GM21447 (cell line): ENCODE data around the gene ANO10.

Experiments
- ATAC-seq: cut with Tn5 transposase; IDR thresholded peaks from one replicate; pipeline ENCODE4 v1.9.1; 2021; ENCODE audit not compliant: unreplicated experiment

ANO10 gene

GRCh38 chr3:43423639-43424038 lies 198.2 kb downstream of the ANO10 start:
- no peak for ATAC-seq

DNA sequence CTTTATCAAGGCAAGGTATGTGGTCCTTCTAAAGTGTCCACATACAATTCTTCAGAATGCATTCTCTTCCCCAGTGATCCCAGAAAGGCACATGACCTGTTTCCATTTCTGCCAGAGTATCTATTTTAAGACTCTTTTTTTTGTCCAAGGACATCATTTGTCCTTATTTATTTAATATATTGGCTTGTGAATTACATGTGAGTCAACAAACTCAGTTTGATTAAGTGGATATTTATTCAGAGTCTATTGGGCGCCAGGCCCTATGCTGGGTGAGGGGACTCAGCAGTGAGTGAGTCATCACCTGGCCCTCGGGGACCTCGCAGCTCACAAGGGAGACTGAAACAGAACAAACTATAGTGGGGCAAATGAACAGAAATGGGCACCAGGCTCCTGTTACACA lies 198.7 kb downstream of the ANO10 start:
- no peak for ATAC-seq

DNA sequence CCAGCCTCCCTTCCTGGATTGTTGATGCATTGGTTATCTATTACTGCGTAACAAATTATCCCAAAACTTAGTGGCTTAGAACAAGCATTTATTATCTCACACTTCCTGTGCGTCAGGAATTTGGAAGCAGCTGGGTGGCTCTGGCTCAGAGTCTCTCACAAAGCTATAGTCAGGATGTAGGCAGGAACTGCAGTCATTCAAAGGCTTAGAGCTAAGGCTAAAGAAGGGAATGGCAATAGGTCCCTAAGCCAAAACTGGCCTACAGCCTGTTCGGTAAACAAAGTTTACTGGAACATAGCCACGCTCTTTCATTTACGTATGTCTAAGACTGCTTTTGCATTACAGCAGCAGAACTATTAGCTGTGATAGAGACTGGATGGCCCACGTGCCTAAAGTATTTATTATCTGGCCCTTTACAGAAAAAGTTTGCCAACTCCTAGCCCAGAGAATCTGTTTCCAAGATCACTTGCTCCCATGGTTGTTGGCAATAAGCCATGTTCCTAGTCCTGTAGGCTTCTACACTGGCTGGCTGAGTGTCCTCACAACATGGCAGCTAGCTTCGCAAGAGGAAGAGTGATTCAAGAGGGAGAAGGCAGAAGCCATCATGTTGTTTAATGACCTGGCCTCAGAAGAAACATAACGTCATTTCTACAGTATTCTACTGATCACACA lies 203.1 kb downstream of the ANO10 start:
- ATAC-seq = no peak

GRCh38 chr3:43417133-43417532 lies 204.7 kb downstream of the ANO10 start:
- no peak for ATAC-seq

DNA sequence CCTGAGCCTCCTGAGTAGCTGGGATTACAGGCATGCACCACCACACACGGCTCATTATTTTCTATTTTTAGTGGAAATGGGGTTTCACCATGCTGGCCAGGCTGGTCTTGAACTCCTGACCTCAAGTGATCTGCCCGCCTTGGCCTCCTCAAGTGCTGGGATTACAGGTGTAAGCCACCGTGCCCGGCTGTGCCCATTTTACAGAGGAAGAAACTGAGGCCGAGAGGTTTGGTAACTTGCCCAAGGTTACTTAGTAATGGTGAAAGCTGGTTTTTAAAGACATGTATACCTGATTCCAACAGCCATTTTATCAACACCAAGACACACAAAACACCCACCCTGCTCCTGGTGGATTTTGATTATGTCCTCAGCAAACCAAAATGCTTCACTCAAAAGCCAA lies 206.7 kb downstream of the ANO10 start:
- ATAC-seq = no peak

DNA sequence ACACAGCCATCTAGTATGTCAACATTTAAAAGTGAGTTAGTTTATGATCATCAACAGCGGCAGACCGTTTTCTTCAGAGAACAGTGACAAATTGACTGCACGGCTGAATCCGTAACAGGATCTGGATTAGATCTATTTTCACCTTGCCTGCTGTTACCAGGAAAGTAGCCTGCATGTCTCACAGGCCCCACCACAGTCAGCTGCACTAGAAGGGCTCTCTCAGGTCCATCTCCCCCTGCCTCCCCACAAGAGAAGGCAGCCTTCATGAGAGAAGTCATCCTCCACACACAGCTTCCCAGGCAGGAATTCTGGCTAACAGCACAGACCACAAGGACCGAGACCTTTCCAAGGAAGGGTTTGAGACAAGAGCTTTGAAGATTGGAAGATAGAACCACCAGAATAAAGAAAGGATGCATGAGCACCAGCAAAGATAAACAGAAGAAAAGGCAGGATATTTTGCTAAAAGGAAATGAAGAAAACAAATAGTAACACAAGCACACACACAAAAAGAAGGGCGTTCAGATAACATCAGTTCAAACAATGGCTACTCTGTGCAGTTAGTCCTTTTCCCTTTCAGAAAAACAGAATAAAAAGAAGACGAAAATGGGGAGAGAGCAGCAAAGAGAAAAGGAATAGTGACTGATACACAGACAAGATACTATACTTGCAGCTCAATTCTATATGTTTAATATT lies 208.0 kb downstream of the ANO10 start:
- ATAC-seq = no peak

DNA sequence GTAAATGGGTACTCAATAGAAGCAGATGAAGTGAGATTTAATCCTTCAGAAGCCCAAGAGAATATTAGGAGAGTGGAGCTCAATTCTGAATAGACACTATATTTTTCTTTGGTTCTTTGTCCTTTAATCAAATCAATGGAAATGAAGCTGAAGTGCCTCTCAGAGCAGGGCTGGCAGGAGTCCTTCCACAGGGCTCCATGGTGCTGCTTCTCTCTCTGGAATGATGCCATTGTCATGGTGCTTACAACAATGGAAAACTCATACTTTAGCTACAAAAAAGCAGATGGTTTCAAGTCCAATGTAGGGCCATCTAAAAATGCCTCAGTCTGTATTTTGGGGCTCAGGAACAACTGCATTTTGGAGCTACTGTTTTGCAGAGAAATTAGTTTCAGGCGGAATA lies 210.4 kb downstream of the ANO10 start:
- no peak for ATAC-seq

DNA sequence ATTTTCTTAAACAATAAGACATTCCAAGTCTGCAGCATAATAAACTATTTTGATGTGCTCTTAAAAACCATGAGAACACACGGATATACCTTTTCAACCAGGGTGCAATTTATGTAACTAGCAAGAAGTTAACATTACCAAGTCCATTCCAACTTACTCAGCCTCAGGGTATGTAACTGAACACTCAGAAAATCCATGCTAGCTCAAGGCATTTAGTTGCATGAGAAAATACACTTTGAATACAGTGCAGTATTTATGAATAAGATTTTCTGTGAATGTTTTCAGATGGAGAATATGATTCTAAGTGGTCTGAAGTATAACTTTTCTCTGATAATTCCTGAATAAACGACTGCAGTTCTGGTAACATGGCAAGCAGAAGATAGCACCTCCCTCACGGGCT lies 211.2 kb downstream of the ANO10 start:
- ATAC-seq = no peak

- no peak for ATAC-seq
These were observed 212.3 kb downstream of the ANO10 start for GRCh38 chr3:43409506-43409905.

GRCh38 chr3:43406643-43407023 lies 215.2 kb downstream of the ANO10 start:
- no peak for ATAC-seq

DNA sequence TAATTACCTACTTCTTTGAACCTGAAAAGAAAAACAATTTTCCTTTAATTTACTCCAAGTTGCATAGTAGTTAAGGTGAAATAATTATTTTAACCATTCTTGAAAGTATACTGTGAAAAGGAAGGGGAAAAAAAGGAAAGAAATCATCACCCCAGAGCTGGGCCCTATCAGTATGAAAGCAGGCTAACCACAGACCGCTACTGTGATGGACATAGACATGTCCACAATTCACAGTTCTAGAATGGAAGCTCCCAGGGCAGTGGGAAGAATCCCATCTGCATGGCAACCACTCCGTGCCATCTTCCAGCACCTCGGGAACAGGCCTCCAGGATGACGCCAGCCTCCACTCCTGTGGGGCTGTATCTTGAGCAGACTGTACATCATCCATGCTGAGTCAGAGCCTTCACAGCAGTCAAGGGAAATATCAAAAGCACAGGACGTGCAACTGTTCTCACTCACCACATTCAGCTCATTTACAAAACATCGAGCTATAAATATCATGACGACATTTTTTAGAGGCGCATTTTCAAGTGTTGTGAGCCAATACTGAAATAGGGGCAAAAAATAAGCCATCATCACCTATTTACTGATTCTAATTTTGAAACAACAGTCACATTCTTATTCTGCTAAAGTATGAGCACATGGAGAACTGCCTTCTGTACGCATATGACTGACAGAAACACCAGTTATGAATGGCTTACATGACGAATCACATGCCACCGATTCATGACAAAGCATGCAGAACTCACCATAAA lies 215.7 kb downstream of the ANO10 start:
- no peak for ATAC-seq

GRCh38 chr3:43400781-43401730 lies 220.8 kb downstream of the ANO10 start:
- ATAC-seq = no peak

DNA sequence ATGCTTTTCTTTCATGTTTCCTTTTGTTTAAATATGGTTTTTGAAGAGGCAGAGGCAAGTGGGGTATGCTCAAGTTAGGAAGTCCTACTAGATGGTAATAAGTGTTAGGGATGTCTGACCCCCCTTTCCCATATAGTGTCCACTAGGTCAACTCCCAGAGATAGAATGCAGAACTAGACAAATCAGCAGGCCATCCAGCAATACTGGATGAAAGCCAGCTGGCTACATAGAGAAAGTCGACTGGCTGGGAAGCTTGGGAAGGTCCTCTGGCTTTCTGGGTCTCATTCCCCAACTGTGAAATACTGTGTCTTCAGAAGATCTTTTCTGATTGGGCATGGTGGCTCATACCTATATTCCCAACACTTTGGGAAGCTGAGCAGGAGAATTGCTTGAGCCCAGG lies 221.6 kb downstream of the ANO10 start:
- ATAC-seq = no peak

GRCh38 chr3:43399034-43399433 lies 222.8 kb downstream of the ANO10 start:
- no peak for ATAC-seq

DNA sequence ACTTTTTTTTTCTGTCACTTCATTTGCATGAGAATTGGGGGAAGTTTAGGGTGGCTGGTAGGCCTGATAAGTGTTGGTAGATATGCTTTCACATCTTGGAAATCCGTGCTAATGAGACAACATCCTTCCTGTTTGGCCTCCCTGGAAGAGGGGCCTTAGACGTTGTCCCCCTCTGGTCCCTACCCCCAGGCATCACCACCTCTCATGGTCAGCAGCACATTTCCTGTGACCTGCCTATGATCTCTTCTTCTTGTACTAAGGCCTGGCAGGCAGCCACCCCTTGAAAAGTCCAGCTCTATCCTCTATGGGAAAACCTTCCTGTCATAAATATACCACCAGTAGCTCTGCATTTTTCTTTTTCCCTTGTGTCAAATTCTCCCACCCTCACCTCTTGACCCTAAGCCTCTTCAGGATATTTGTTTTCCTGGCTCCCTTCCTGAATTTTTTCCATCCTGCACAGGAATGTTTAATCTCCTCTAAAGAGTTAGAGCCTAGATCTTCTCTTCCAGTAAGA lies 227.7 kb downstream of the ANO10 start:
- ATAC-seq = no peak

DNA sequence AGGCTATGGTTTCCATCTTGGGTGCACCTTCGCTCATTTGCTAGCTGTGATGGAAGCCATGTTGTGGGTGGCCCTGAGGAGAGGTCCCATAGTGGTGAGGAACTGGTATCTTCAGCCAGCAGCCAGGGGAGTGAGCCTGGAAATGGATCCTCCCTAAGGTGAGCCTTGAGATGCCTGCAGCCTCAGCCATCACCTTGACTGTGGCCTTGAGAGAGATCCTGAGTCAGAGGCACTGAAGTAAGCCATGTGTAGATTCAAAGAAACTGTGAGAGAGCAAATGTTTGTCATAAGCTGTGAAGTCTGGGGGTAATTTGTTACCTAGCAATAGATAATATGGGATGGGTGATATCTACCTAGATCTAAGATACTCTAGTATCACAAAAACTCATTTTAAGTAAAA lies 230.2 kb downstream of the ANO10 start:
- ATAC-seq = no peak

DNA sequence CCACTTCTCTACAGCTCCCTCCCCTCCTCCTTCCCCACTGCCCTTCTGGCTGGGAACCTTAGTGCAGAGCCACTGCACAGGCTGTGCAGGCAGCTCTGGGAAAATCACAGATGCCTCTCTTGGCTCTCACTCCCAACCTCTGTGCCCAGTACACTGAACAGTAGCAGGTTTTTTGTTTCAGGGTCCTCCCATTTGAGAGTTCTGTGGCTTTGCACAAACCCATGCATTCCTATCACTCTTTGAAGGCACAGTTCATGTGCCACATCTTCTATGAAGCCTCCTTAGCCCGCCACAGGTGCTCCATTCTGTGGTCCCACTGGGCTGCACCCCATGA lies 231.6 kb downstream of the ANO10 start:
- no peak for ATAC-seq

GRCh38 chr3:43389388-43390254 lies 232.2 kb downstream of the ANO10 start:
- peak; percentile 77 for ATAC-seq

DNA sequence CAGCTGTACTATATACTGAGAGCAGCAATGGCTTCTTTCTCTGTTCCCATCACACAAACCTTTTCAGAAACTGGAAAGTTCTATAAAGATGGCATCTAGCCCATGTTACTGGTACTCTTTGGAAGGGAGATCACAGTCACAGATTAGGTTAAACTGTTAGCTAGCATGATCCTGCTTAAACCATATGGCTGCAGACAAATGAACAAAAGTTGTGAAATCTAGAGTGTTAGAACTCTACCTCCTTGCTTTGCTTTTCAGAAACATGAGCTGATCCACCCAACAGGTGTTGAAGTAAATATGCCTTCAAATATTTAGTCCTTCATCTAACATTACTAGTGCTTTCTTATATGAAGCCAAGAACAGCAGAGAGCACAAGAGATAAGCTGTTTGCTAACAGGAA lies 232.9 kb downstream of the ANO10 start:
- no peak for ATAC-seq

- no peak for ATAC-seq
These were observed 233.6 kb downstream of the ANO10 start for GRCh38 chr3:43388175-43388574.
